WERI-Rb-1 (cell line): Measurements from ENCODE around the gene MRTFA.

Experiments used
- DNase-seq: peaks from one replicate; pipeline ENCODE4 v3.0.0-alpha.2; 2020
- H3K27ac ChIP-seq: fragments of 250-450 bp; sonication (Bioruptor Pico); 2 replicates; pipeline ENCODE4 v1.5.1; 2020; ENCODE audit warnings: mild to moderate bottlenecking, moderate library complexity
- H3K27me3 ChIP-seq: fragments of 250-450 bp; sonication (Bioruptor Pico); 2 replicates; pipeline ENCODE4 v1.5.1; 2021; ENCODE audit warnings: mild to moderate bottlenecking, low read depth, moderate library complexity; ENCODE audit not compliant: insufficient read depth, severe bottlenecking
- H3K36me3 ChIP-seq: fragments of 250-450 bp; sonication (Bioruptor Pico); 2 replicates; pipeline ENCODE4 v1.5.1; 2020; ENCODE audit warnings: mild to moderate bottlenecking, moderate library complexity
- H3K4me3 ChIP-seq: 2 replicates; pipeline ENCODE4 v1.5.1; 2011; ENCODE audit warnings: low read depth, mild to moderate bottlenecking, control low read depth, low read length
- H3K9me3 ChIP-seq: fragments of 250-450 bp; sonication (Bioruptor Pico); 2 replicates; pipeline ENCODE4 v1.5.1; 2021; ENCODE audit warnings: mild to moderate bottlenecking, moderate library complexity; ENCODE audit not compliant: severe bottlenecking
- TF ChIP-seq, protein P1 (sequence below): IDR thresholded peaks from 2 replicates; pipeline ENCODE4 v1.5.1; 2011; ENCODE audit warnings: low read depth, mild to moderate bottlenecking, control low read depth, inconsistent platforms, low read length

Gene MRTFA

DNA sequence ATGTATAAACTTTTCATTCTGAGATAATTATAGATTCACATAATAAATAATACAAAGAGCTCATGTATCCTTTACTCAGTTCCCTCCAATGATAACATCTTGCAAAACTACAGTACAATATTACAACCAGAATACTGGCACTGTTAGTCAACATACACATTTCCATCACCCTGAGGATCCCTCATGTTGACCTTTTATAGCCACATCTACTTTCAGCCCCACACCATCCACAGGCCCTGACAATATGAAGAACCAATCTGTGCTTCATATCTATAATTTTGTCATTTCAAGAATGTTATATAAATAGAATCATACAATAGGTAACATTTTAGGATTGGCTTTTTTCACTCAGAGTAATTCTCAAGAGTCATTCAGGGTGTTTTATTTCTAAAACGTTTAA lies 115.5 kb downstream of the MRTFA start:
- Histone ChIP-seq H3K4me3 (no peak overlapping the region), H3K27me3 (no peaks in the 10 kb centered on the region), H3K36me3 (no peaks in the 10 kb centered on the region), H3K9me3 (no peaks in the 10 kb centered on the region), H3K27ac (no peak overlapping the region)
- TF ChIP-seq, protein P1, sequence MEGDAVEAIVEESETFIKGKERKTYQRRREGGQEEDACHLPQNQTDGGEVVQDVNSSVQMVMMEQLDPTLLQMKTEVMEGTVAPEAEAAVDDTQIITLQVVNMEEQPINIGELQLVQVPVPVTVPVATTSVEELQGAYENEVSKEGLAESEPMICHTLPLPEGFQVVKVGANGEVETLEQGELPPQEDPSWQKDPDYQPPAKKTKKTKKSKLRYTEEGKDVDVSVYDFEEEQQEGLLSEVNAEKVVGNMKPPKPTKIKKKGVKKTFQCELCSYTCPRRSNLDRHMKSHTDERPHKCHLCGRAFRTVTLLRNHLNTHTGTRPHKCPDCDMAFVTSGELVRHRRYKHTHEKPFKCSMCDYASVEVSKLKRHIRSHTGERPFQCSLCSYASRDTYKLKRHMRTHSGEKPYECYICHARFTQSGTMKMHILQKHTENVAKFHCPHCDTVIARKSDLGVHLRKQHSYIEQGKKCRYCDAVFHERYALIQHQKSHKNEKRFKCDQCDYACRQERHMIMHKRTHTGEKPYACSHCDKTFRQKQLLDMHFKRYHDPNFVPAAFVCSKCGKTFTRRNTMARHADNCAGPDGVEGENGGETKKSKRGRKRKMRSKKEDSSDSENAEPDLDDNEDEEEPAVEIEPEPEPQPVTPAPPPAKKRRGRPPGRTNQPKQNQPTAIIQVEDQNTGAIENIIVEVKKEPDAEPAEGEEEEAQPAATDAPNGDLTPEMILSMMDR = no peak
- no peak for DNase-seq

DNA sequence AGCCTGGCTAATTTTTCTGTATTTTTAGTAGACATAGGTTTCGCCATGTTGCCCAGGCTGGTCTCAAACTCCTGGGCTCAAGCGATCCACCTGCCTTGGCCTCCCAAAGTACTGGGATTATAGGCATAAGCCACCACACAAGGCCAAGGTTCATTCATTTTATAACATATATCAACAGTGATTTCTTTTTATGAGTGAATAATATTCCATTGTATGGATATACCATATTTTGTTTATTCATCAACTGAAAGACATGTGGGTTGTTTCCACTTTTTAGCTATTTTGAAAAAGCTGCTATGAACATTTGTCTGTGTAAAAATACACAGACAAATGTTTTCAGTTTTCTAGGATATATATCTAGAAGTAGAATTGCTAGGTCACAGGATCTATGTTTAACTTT lies 116.0 kb downstream of the MRTFA start:
- no peaks in the 10 kb centered on the region for H3K27me3 ChIP-seq
- H3K9me3 ChIP-seq = no peaks in the 10 kb centered on the region
- TF ChIP-seq, protein P1 = no peak

DNA sequence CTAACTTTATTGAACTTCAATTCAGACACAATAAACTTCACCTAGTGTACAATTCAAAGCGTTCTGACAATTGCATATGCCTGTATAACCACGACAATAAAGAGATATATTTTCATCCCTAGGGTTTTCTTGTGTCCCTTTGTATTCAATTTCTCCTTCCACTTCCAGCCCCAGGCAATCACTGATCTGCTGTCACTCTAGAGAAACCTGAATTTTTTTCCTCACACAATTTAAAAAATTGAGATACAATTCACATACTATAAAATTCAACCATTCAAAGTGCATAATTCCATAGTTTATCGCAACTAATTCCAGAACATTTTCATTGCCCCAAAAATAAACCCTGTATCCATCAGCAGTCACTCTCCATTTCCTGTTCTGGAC lies 116.6 kb downstream of the MRTFA start:
- TF ChIP-seq, protein P1 = no peak
- H3K9me3 ChIP-seq = no peaks in the 10 kb centered on the region
- H3K4me3 ChIP-seq = no peak overlapping the region
- H3K36me3 ChIP-seq = no peaks in the 10 kb centered on the region
- no peaks in the 10 kb centered on the region for H3K27me3 ChIP-seq
- DNase-seq = no peak
- no peak overlapping the region for H3K27ac ChIP-seq

More for the DNA sequence above, 116.0 kb downstream of the MRTFA start:
- H3K27ac ChIP-seq = no peak overlapping the region
- H3K4me3 ChIP-seq = no peak overlapping the region
- no peaks in the 10 kb centered on the region for H3K36me3 ChIP-seq
- no peak for DNase-seq

DNA sequence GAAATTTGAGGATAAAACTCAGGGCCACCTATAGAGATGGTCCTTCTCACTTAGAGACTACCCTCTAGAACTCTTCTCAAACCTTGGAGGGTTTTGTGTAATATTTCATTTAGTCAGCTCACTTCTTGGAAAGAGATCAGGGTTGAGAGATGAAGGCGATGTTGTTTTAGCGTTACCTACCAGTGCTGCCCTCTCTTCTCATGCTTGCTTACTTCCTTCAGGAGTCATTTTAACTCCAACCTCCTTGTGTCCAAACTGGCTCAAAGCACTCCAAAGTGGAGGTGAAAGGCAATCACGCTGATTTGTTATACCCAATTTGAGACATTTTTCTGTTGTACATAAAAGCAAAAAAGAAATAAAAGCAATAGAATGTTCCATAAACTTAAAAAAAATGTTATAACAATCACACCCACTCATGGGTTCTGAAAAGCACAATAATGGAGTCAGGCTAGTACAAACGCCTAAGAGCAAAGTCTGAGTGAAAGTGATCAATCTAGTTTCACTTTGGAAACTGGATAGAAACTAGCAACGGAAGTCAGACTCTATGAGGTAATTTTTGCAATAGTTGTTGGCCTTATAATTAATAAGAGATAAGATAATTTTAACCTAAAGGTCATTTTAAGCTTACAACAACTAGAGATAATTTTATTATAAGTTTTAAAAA lies 117.1 kb downstream of the MRTFA start:
- Histone ChIP-seq H3K4me3 (no peak overlapping the region), H3K27me3 (no peaks in the 10 kb centered on the region), H3K9me3 (no peaks in the 10 kb centered on the region), H3K36me3 (no peaks in the 10 kb centered on the region), H3K27ac (no peak overlapping the region)
- TF ChIP-seq, protein P1 = no peak
- no peak for DNase-seq

DNA sequence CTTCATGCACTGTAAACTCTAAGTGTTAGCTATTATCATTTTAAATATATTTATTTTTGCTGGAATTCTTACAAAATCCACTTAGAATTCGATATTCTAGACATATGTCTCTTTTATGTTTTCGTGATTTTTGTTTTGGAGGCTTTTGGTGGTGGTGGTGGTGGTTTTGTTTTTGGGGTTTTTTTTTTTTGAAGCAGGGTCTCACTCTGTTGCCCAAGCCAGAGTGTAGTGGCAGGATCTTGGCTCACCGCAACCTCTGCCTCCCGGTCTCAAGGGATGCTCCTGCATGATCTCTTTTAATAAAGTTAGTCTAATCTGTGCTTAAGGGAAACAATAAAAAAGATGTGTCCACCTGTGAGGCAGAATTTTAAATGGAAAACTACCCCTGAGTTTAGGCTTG lies 117.7 kb downstream of the MRTFA start:
- no peak overlapping the region for H3K4me3 ChIP-seq
- H3K27ac ChIP-seq = no peak overlapping the region
- TF ChIP-seq, protein P1 = no peak
- H3K9me3 ChIP-seq = no peaks in the 10 kb centered on the region
- no peaks in the 10 kb centered on the region for H3K36me3 ChIP-seq
- DNase-seq = no peak
- H3K27me3 ChIP-seq = no peaks in the 10 kb centered on the region

DNA sequence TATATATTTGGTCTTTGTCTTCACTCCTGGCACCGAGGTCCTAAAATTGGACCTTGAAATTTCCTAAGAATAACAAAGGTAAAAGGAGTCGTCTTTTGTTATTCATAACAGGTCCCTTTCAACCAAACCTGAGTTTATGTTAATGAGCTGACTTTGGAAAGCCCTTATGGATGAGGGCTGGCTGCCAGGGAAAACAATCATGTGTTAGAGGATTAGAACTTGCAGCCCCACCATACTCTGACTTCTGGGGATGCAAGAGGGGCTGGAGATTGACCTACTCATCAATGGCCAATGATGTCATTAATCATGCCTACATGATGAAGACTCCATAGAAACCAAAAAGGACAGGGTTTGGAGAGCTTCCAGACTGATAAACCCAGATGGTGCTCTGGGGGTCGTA lies 118.9 kb downstream of the MRTFA start:
- Histone ChIP-seq H3K4me3 (no peak overlapping the region), H3K27ac (no peak overlapping the region), H3K9me3 (no peaks in the 10 kb centered on the region), H3K27me3 (no peaks in the 10 kb centered on the region), H3K36me3 (no peaks in the 10 kb centered on the region)
- TF ChIP-seq, protein P1 = no peak
- no peak for DNase-seq
